ENCODE results near the gene TMEM79.

The TMEM79 gene, protein sequence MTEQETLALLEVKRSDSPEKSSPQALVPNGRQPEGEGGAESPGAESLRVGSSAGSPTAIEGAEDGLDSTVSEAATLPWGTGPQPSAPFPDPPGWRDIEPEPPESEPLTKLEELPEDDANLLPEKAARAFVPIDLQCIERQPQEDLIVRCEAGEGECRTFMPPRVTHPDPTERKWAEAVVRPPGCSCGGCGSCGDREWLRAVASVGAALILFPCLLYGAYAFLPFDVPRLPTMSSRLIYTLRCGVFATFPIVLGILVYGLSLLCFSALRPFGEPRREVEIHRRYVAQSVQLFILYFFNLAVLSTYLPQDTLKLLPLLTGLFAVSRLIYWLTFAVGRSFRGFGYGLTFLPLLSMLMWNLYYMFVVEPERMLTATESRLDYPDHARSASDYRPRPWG

DNA sequence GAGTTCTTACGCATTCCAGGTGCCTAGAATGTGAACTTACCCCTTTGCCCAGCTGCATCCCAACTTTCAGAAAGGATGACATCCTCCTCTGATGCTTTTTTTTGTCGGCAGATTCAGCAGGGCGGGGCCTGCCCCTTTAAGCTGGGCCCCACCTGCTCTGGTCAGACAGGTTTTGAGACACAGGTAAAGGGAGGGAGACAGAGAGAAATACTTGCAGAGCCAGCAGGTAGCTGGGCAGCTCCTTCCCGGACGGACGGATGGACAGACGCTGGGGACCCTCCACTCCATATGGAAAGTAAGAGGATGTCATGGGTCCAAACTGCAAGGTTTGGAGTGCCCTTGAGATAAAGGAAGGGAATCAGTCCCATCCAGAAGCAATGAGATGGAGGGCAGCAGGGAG lies at the start of gene TMEM79:
TSS of gene TMEM79 (plus strand) at position 214 of the 400 bp plus-strand sequence. CDS start 902 bp downstream, outside the sequence.
- DNase-seq, result no peak

DNA sequence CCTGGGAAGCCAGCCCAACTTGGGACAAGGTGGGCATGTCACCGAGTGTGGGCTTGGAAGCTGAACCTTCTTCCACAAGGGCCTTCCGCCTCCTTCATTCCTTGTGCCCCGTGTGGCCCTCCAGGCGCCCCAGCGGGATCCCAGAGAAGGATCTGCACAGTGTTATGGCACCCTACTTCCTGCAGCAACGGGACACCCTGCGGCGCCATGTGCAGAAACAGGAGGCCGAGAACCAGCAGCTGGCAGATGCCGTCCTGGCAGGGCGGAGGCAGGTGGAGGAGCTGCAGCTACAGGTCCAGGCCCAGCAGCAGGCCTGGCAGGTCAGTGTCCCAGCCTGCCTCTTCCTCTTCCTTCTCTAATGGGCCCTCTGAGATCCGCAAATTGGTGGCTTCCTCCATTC lies 48.0 kb upstream of the TMEM79 start:
- no peak for DNase-seq

DNA sequence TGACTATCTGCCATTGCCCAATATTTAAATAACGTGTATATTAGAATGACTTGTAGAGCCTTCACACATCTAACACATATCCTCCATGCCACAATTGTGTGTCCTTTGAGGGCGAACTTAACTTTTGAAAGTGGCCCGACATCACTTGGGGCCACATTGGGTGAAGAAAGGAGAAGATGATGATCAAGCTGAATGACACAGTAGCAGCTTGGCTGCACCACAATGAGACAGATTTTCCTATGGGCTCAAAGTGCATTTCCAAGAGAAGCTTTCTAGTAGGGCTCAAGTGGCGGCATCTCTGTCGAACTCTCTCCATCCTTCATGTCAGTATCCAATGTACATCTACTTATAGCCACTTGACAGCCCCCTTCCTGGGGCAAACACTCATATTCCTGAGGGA lies 45.9 kb upstream of the TMEM79 start:
- no peak for DNase-seq

DNA sequence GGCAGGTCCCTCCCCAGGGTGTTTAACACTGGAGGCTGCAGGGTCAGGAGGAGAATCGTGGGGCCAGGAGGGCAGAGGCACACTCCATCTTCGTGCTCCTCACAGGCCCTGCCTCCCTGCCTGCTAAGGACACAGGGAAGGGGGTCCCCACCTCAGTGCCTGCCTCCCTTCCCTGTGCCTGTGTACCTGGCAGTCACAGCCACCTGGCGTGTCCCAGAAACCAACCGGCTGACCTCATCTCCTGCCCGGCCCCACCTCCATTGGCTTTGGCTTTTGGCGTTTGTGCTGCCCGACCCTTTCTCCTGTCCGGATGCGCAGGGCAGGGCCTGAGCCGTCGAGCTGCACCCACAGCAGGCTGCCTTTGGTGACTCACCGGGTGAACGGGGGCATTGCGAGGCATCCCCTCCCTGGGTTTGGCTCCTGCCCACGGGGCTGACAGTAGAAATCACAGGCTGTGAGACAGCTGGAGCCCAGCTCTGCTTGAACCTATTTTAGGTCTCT lies 42.8 kb upstream of the TMEM79 start:
- DNase-seq, result no peak

DNA sequence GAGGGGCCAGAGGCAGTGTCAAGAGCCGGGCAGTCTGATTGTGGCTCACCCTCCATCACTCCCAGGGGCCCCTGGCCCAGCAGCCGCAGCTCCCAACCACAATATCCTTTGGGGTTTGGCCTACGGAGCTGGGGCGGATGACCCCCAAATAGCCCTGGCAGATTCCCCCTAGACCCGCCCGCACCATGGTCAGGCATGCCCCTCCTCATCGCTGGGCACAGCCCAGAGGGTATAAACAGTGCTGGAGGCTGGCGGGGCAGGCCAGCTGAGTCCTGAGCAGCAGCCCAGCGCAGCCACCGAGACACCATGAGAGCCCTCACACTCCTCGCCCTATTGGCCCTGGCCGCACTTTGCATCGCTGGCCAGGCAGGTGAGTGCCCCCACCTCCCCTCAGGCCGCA lies 42.2 kb upstream of the TMEM79 start, which contains the start of gene BGLAP:
TSS of gene BGLAP (plus strand) at position 259 of the 400 bp plus-strand sequence. CDS start at position 307, 48 bp downstream.
- no peak for DNase-seq

DNA sequence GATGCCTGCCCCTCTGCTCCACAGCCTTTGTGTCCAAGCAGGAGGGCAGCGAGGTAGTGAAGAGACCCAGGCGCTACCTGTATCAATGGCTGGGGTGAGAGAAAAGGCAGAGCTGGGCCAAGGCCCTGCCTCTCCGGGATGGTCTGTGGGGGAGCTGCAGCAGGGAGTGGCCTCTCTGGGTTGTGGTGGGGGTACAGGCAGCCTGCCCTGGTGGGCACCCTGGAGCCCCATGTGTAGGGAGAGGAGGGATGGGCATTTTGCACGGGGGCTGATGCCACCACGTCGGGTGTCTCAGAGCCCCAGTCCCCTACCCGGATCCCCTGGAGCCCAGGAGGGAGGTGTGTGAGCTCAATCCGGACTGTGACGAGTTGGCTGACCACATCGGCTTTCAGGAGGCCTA lies 41.4 kb upstream of the TMEM79 start:
- no peak for DNase-seq

DNA sequence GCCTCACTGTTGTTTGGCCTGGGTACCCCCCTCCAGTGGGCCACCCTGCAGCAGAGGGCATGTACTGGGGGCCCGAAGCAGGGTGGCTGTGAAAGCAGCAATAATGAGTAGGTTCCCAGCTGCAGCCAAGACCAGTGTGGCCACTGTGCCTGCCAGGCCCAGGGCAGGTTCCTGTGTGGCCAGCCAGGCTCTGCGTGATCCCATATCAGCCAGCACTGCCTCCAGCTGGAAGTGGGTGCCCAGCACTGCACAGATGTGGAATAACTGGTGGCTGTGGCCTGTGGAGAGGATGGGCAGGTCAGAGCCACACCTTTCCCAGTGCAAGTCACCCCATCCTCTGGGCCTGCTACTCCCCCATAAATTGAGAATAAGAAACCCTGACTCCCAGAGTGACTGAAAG lies 40.0 kb upstream of the TMEM79 start:
- no peak for DNase-seq

DNA sequence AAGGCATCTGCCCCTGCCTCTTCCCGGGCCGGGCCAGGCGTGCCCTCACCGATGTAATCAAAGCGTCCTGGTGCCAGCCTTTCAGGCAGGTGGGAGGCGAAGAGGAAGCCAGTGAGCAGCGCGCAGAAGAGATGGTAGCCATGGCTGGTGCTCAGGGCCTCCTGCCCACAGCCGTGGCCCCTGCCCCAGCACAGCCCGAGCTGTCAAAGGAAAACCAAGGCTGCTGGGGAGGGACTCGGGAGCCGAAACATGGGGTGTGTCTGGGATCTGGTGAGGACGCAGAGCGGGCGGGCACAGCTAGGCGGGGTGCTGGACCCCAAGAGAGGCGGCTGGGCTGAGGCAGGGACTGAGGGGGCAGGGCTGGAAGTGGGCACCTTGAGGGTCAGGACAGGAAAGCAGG lies 39.4 kb upstream of the TMEM79 start:
- no peak for DNase-seq

DNA sequence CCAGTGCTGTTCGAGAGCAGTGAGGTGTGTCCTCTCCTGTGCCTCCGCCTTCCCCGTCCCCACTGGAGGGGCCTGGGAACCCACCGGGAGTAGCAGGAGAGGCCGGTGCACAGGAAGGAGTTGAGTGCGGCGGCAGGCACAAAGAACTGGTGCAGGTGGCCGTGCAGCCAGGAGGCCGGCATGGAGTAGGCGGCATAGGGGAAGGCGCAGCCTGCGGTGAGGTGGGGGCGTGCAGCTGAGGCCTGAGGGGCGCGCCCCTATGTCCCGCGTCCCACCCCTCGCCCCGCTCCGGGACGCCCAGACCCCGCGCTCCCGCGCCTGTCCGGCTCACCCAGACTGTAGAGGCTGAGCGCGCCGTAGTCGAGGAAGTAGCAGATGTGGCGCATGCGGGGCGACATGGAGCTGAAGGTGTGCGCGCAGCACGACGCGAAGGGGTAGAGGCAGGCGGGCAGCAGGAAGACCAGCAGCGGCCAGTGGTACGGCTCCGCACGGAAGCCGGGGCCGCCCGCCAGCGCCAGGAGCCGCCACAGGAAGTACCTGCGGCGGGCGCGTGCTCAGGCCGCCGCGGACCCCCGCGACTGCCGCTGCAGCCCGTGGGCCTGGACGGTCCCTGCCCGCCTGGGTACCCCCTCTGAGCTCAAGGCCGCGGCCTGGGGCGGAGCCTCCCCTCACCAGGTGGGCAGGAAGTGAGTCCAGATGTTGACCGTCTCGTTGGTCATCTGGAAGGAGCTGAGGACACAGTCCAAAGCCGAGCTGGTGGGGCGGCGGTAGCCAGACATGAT lies 38.5 kb upstream of the TMEM79 start:
- peak; percentile 38 for DNase-seq

DNA sequence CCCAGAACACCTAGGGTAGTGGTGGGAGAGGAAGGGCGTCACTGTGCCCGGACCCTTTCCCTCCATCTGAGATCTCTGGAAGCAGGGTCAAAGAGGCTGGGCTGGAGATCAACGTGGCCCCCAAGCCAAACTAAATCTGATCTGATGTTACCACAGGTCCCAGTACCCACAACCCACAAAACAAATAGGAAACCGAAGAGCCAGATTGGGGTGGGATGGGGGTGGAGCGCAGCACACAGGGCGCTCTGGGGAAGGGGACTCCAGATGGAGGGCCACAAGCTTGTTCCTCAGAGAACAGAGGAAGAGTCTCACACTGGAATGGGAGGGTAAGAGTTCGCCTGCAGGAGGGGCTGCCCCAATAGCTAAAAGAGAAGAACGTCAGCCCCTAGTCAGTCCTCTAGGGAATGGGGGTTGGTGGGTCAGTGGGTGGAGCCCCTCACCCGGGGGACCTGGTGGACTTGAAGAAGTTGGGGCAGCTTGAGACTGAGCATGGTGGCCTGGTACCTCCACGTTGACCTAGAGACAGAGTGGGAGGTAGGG lies 37.8 kb upstream of the TMEM79 start:
- DNase-seq, result no peak

DNA sequence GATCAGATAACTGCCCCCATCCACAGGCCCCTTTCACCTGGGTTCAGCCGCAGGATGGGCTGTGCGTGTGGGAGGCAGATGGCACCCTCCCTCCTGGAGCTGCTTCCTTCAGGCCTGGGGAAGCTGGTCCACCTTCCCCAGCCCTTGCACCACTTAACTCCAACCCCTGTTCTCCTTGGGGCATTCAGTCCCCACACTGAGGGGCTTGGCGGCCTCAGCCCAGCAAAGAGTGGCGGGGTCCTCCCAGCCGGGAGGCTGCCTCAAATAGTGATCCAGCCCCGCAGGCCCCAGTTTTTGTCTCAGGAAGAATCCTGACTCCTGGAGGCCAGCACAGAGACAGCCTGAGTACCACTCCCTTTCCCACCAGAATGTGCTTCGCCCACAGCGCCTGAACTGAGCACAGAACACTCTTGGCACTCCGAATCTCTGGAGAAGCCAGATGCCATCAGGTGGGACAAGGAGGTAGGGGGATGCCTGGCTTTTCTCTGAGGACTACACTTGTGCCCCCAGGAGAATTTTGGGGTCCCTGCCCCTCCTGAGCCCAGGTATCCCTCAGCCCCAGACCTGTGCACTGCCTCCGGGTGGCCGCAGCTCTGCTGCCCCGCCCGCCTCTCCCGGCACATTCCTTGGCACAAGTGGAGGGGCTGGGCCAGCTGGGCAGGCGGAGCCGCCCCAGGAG lies 37.2 kb upstream of the TMEM79 start:
- DNase-seq, result no peak

DNA sequence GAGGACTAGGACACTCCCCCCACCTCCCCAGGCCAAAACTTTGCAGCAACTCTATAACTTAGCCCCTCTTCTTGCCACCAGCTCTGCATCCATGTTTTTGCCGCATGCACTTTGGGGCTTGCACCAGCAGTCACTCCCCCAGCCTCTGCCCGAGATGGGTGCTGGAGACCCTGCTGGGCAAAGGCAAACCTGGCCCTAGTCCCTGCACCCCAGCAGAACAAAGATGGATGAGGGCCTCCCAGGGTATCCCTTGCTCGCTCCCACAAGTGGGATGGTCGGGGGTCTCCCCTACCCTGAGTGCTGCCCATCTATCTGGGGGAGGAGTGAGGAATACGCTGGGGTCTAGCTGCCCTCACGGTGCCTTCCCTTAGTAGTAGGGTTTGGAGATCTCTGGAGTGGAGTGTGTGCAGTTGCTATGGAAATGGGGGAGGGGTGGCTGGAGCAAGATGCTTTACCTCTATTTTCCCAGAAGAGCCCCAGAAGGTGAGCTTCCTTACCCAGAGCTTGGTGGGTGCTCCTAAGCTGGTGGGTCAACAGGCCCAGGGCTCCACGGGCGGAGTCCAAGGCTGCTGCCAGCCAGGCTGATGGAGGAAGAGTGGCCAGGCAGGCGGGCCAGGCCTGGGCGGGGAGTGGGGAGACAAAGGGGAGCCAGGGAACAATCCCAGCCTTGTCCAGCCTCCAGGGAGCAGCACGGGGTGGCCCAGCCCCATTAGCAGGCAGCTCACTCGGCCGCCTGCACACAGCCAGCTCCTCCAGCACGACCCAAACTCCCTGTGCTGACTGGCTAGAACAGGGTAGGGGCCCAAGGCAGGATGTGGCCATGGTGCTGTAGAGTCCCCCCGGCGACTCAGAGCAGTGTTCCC lies 36.4 kb upstream of the TMEM79 start, which contains the start of gene PAQR6:
TSS of gene PAQR6 (minus strand) at position 597 of the 863 bp plus-strand sequence. CDS start 1,325 bp downstream, outside the sequence.
- no peak for DNase-seq

DNA sequence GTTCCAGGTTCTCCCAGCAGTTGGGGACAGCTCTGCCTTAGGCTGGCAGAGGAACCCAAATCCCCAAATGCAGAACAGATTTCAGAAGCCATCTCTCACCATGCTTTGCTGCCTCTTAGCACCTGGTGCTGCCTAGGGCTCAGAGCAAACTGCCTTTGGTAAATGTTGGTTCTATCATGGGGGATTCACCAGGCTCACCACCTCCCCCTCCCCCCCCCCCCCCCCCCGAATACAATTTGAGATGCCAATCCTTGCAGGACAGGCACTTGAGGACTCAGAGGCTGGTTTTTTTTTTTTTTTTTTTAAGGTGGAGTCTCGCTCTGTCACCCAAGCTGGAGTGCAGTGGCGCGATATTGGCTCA lies 35.8 kb upstream of the TMEM79 start:
- no peak for DNase-seq

DNA sequence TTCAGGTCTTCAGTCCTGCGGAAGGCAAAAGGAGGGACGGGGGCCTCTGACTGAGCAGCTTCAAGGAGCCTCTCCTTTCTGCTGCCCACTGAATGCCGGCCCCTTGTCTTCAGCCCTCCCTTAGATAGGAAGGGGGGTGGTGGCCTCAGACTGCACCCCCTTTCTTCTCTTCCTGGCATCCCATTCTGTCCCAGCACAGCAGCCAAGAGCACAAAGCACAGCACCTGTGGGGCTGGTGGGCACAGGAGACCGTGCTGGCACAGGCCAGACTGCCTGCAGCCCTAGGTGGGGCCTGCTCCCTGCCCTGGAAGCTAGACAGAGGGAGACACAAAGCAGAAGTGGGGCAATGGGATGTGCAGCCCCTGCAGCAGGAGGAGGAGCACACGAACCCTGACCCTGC lies 34.5 kb upstream of the TMEM79 start:
- no peak for DNase-seq

DNA sequence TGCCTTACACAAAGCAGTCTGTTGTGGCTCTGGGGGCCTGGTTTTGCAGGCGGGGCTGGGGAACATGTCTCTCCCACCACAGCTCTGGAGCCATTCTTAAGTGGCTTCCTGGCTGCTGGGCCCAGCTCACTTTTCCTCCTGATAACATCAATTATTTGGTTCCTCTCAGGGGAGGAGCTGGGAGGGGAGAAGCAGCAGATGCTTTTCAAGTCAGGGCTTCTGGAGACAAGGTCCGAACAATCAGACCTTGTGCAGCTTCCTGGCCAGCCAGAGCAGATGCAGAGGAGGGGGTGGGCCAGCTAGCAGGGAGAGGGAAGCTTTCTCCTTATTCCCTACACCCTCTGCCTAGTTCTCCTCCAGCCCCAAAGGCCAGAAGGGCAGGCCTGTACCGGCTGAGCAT lies 32.6 kb upstream of the TMEM79 start:
- no peak for DNase-seq

DNA sequence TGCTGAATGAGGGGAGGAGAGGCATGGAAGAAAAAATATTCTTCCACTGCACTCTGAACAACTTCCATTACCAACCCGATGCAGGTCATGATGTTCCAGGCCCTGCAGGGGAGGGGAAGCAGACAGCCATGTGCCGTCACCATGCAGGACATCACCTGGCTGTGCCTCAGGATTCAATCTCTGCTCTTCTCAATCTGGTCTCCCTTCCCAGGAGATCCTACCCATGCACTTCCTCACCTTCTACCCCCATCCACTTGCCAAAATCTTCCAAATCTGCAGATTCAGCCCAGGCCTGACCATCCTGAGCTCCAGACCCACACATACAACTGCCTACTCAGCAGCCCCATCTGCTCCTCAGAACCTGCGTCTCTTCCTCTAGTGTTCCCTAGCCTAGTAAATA lies 30.5 kb upstream of the TMEM79 start:
- no peak for DNase-seq

DNA sequence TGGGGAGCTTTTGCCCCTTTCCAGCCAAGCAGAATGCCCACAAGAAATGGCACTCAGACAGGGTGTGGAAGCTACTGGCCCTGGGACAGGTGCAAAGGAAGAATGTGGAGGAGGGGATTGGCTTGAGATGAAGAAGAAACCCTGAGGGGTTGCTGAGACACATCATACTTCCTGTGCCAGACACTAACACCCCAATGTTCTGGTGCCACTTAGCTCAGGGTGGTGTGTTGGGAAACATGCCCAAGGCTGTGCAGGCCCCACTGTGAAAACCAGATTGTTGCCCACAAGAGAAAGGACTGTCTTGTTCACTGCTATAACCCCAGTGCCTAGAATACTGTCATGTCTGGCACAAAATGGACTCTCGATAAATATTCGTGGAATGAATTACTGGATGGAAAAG lies 26.4 kb upstream of the TMEM79 start:
- DNase-seq, result no peak

DNA sequence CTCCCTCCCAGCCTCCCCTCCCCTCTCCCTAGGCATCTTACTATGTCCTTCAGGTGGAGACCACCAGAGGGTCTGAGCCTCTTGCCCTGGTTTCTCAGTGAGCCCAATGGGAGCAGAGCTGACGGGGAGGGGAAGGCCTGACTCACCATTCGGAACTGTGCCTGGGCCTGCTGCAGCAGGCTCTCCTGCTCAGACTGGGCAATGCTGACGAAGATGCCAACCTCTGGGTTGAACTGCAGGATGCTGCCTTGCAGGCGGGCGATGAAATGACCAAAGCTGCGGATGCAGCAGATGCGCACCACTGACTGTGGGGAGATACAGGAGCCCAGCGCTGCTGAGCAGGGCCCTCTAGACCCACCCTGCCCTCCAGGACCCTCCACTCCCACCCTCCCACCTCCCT lies 25.3 kb upstream of the TMEM79 start:
- no peak for DNase-seq

DNA sequence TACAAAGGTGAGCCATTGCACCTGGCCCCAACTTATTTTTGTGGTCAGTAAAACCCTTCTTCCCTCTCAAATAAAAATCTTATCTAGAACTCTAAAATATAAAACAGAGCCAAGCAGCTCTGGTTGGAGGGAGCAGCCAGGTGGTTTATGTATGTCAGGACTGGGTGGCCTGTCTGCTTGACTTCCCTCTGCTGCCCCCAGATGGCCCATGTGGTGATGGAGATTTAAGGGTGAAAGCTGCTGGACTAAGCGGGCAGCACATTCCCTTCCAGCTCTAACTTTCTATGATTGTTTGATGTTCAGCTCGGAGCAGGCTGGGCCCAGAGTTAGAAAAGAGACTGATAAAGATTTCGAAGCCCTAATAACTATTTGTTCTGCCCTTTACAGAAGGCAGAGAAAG lies 24.3 kb upstream of the TMEM79 start:
- DNase-seq, result no peak

DNA sequence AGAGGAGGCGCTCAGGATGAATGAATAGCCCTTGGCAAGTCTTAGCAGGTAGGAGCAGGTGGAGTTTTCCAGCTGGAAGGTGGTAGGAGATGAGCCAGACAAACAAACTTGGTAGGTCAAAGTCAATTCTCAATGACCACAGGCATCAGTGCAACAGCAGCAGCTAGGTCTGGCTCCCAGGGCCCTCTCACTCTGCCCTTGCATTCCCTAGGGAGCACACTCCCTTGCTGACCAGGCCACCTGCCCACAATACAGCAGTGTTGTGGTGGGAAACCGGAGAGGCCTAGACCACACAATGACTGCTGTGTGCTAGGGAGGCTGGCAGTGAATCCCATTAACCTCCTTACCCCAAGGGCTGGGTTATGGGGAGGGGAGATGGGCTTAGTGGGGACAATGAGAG lies 23.2 kb upstream of the TMEM79 start:
- no peak for DNase-seq

DNA sequence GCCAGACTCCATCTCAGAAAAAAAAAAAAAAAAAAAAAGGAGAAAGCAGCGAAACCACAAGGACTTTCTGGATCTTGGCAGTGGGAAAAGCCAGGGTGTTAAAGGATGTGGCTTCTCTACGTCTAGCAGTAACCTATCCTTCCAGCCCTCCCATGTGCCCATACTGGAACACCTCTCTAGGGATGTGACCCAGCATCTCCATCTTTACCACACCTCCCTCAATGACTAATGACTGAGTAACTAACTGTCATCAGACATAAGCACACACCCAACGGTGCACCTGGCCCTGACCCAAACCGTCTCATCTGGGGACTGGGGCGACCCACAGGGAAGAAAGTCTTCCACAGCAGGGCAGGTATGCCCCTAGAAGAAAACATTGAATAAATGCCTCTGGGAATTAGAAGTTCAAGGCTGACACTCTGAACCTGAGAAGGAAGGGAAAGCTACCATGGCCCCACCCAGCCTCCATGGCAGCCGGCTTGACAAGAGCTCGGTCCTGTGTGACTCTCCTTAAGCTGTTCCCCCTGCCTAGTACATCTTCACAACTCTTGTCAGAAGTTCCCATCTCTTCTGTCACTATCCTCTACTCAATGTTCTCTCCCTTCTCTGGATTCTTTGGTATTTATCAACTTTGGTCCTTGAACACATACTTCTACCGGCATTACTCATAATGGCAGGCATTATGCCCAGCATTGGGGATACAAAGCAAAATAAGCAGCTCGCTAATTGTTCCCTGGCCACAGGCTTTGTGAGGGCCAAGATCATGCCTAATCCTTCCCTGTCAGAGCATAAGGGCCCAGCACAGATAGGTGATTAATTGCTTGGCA lies 21.5 kb upstream of the TMEM79 start:
- DNase-seq, result no peak
